HG03175 (cell line): ENCODE data around the gene ZNF248.
"Not testable (repeated sequence)": the region's sequence is repeated elsewhere in the genome, so short reads cannot be mapped to it uniquely, and the experiment has no call there.

Experiments
- ATAC-seq: cut with Tn5 transposase; IDR thresholded peaks from one replicate; pipeline ENCODE4 v1.9.1; 2021; ENCODE audit warnings: mild to moderate bottlenecking, moderate library complexity; ENCODE audit not compliant: unreplicated experiment

Gene ZNF248

DNA sequence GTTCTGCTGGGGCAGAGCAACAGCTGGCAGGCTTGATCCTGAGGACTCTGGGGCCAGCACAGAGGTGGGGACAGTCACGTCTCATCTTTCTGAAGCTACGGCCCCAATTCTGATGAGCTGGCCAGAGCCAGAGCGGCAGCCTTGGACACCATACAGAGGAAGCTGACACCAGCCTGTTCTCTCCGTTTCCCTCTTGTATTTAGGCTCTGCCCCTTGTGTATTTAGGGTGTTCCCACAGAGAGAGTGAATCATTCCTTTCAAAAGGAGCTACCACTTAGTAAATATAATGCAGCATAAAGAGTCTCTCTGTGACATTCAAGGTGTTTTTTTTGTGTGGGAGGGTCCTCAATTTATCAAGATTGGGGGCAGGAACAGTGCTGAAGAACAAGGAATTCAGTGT lies 109.2 kb downstream of the ZNF248 start:
- no peak for ATAC-seq

DNA sequence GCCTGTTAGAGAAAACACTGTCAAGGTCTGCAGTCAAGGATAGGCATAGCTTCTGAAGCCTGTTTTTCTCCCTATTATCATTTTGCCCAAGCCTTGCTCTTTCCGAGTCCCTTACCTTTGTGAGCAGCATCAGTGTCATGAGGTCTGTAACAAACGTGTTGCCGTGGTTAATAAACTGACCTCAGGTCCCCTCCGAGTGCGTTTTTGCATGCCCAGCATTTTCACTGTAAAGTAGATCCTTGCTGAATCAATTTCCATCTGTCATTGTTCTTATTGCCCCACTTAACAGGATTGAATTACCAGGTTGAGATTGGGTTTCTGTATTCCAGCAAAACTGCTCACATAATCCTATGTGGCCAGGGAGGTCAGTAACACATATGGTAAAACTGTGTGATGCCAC lies 110.3 kb downstream of the ZNF248 start:
- no peak for ATAC-seq

DNA sequence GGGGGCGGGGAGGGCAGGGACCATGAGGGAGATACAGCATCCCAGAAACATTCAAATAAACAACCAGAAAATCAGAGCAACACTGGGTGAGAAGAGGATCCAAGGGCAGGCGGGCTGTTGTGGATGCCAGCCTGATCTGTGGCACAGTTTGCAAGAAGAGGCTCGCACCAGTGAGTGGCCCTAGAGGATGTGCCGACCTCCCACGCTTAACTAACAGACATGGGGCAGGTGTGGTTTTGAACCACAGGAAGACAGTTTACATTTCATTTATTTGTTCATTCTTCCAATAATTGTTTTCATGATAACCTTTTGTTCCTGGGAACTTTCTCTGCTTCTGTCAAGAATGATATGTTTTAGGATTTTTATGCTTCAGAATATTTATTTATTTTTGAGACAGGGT lies 115.6 kb downstream of the ZNF248 start:
- ATAC-seq = no peak

DNA sequence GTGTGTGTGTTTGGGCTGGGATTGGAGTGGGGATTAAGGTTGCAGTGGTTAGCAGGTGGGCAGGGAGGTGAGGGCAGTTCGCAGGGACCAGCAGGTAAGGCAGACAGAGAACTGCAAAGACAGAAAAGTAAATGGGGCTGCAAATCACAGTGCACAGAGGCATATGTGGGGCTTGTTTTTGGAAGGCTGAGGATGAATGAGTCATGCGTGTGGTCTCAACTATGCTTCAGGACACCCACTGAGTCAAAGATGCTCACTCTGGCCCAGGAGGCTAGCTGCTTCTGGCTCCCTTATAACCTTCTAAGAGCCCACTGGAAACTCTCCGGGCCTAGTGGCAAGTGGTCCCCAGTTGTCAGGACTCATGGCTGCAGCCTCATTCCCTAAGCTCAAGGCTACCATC lies 118.2 kb downstream of the ZNF248 start:
- ATAC-seq = no peak

DNA sequence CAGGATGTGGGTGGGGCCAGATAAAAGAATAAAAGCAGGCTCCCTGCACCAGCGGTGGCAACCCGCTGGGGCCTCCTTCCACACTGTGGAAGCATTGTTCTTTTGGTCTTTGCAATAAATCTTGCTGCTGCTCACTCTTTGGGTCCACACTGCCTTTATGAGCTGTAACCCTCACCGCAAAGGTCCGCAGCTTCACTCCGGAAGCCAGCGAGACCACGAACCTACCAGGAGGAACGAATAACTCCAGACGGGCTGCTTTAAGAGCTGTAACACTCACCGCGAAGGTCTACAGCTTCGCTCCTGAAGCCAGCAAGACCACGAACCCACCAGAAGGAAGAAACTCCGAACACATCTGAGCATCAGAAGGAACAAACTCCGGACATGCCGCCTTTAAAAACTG lies 119.2 kb downstream of the ZNF248 start:
- not testable (repeated sequence) for ATAC-seq

DNA sequence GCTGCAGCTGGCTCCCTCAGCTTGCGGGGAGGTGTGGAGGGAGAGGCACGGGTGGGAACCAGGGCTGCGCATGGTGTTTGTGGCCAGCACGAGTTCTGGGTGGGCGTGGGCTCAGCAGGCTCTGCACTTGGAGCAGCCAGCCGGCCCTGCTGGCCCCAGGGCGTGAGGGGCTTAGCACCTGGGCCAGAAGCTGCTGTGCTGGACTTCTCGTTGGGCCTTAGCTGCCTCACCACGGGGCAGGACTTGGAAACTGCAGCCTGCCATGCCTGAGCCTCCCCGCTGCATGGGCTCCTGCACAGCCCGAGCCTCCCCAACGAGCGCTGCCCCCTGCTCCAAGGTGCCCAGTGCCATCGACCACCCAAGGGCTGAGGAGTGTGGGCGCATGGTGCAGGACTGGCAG lies 120.1 kb downstream of the ZNF248 start:
- no peak for ATAC-seq

DNA sequence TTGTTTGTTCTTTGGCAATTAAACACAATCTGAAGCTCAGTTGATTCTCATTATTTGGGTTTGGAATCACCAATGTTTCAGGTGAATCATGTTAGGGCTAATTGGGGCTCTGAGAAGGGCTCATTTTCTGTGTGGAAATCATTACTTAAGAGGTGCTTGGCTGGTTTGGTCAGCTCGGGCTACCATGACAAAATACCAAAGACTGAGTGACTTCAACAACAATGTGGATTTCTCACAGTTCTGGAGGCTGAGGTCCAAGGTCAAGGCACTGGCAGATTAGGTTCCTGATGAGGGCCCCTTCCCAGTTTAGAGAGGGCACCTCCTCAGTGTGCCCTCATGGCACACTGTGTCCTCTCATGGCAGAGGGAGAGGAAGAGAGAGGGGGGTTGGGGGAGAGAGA lies 121.3 kb downstream of the ZNF248 start:
- no peak for ATAC-seq

DNA sequence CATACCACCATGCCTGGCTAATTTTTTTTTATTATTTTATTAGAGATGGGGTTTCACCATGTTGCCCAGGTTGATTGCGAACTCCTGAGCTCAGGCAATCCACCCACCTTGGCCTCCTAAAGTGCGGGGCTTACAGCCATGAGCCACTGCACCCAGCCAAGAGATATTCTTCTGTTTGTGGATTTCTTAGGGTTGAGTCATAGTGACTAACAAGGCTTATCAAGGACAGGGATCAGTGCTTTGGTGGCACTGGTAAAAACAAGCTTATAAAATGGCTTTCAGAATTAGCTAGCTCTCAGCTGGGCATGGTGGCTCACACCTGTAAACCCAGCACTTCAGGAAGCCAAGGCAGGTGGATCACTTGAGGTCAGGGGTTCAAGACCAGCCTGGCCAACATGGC lies 122.4 kb downstream of the ZNF248 start:
- ATAC-seq = no peak
